ENCODE measurements around the gene MX2. TPM values are rescaled to one million over a fixed set of nuclear protein-coding genes. Genes with fewer than 3 reads are reported as not detected.

MX2 gene
- total and polyA plus RNA-seq, 9 of the 15 experiments (the other 6 are each of a cell fraction or from before 2014, with no cell fraction given): 0.10 to 0.95 (median 0.47) TPM; not detected in 1

GRCh38 chr21:41319273-41319672 lies 42.6 kb upstream of the MX2 start (continued):
- TF ChIP-seq, protein P1, sequence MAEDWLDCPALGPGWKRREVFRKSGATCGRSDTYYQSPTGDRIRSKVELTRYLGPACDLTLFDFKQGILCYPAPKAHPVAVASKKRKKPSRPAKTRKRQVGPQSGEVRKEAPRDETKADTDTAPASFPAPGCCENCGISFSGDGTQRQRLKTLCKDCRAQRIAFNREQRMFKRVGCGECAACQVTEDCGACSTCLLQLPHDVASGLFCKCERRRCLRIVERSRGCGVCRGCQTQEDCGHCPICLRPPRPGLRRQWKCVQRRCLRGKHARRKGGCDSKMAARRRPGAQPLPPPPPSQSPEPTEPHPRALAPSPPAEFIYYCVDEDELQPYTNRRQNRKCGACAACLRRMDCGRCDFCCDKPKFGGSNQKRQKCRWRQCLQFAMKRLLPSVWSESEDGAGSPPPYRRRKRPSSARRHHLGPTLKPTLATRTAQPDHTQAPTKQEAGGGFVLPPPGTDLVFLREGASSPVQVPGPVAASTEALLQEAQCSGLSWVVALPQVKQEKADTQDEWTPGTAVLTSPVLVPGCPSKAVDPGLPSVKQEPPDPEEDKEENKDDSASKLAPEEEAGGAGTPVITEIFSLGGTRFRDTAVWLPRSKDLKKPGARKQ (CRISPR knock-in tag; IDR thresholded peaks at IDR 0.05): no peak
- TF ChIP-seq ESRRB (CRISPR knock-in tag; IDR thresholded peaks at IDR 0.05; ENCODE audit: borderline replicate concordance) (no peak), RBM25 (IDR thresholded peaks at IDR 0.05; ENCODE audit: low read depth, low read length, severe bottlenecking) (no peak)

GRCh38 chr21:41321211-41321907 lies 40.5 kb upstream of the MX2 start:
- CTCF ChIA-PET (ENCODE audit: low intra/inter-chr PET ratio): no interaction called here
- Histone ChIP-seq H3K27me3 (ENCODE audit: control insufficient read depth in 2 of 2, insufficient read depth in 2 of 2, low read length in 2 of 2) (peaks cover 15 to 52% of the 10 kb centered on the region in 2 experiments; a peak in 3 of 5 replicates), H3K36me3 (ENCODE audit: control insufficient read depth, insufficient read depth, low read length) (no peaks in the 10 kb centered on the region), H3K4me1 (replicated peaks in 1 of 2; ENCODE audit: control insufficient read depth in 2 of 2, insufficient read depth in 2 of 2, low read length in 2 of 2) (peaks cover 0 to 5% of the 10 kb centered on the region in 2 experiments; a peak in 1 of 5 replicates), H3K4me3 (no peak overlapping the region), H3K4me2 (ENCODE audit: insufficient read depth, low read length) (no peak overlapping the region), H4K20me1 (replicated peaks; ENCODE audit: control insufficient read depth, insufficient read depth, low read length) (0 out of 2 replicates have a peak, but pooled peaks cover 5% of the 10 kb centered on the region), H3K9ac (ENCODE audit: insufficient read depth in 1 of 2, low read depth in 2 of 2, low read length in 2 of 2) (no peak overlapping the region), H3K27ac (ENCODE audit: extremely low read depth, low read depth, low read length) (no peak overlapping the region), H2AFZ (ENCODE audit: low read depth, low read length) (no peak overlapping the region), H3K9me1 (ENCODE audit: control insufficient read depth, insufficient read depth, low read length) (no peaks in the 10 kb centered on the region), H3K9me3 (replicated peaks; ENCODE audit: control insufficient read depth, insufficient read depth, low read depth, low read length) (no peaks in the 10 kb centered on the region), H3K79me2 (ENCODE audit: control insufficient read depth, insufficient read depth, low read length) (no peaks in the 10 kb centered on the region)
- intact Hi-C loops (cut with micrococcal nuclease): no loop called here
- under 1% methylated on average over 17 of the region's 20 CpGs for WGBS (ENCODE audit: insufficient coverage, low coverage, missing lambda C conversion rate)
- POLR2A ChIA-PET: no interaction called here
- DNase-seq (ENCODE audit: extremely low read depth in 1 of 4, low spot score in 3 of 4) (no peak), FAIRE-seq (no peak), ATAC-seq (no peak)
- no TSS peak for BruUV-seq (replicated peaks)
- in situ Hi-C loops (cut with MboI): no loop called here
- TF ChIP-seq, protein P2, sequence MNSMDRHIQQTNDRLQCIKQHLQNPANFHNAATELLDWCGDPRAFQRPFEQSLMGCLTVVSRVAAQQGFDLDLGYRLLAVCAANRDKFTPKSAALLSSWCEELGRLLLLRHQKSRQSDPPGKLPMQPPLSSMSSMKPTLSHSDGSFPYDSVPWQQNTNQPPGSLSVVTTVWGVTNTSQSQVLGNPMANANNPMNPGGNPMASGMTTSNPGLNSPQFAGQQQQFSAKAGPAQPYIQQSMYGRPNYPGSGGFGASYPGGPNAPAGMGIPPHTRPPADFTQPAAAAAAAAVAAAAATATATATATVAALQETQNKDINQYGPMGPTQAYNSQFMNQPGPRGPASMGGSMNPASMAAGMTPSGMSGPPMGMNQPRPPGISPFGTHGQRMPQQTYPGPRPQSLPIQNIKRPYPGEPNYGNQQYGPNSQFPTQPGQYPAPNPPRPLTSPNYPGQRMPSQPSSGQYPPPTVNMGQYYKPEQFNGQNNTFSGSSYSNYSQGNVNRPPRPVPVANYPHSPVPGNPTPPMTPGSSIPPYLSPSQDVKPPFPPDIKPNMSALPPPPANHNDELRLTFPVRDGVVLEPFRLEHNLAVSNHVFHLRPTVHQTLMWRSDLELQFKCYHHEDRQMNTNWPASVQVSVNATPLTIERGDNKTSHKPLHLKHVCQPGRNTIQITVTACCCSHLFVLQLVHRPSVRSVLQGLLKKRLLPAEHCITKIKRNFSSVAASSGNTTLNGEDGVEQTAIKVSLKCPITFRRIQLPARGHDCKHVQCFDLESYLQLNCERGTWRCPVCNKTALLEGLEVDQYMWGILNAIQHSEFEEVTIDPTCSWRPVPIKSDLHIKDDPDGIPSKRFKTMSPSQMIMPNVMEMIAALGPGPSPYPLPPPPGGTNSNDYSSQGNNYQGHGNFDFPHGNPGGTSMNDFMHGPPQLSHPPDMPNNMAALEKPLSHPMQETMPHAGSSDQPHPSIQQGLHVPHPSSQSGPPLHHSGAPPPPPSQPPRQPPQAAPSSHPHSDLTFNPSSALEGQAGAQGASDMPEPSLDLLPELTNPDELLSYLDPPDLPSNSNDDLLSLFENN (IDR thresholded peaks at IDR 0.05; ENCODE audit: low read depth in 2 of 2, low read length in 2 of 2): no peak
- TF ChIP-seq TEAD4 (IDR thresholded peaks at IDR 0.05; ENCODE audit: low read length) (no peak), TEAD4 (CRISPR knock-in tag; IDR thresholded peaks at IDR 0.05; ENCODE audit: borderline replicate concordance) (no peak), PHTF2 (CRISPR knock-in tag; IDR thresholded peaks at IDR 0.05) (no peak), BDP1 (IDR thresholded peaks at IDR 0.05; ENCODE audit: insufficient read depth, insufficient read length) (no peak), PHF8 (IDR thresholded peaks at IDR 0.05; ENCODE audit: borderline replicate concordance, low read length) (no peak), MIER1 (IDR thresholded peaks at IDR 0.05; ENCODE audit: low read depth) (no peak), CREB1 (IDR thresholded peaks at IDR 0.05) (no peak), CREB1 (CRISPR knock-in tag; IDR thresholded peaks at IDR 0.05) (no peak), U2AF1 (optimal IDR thresholded peaks at IDR 0.05; ENCODE audit: low read depth, low read length) (no peak), MXI1 (IDR thresholded peaks at IDR 0.05; ENCODE audit: low read depth, low read length) (no peak)
- TF ChIP-seq, protein P3, sequence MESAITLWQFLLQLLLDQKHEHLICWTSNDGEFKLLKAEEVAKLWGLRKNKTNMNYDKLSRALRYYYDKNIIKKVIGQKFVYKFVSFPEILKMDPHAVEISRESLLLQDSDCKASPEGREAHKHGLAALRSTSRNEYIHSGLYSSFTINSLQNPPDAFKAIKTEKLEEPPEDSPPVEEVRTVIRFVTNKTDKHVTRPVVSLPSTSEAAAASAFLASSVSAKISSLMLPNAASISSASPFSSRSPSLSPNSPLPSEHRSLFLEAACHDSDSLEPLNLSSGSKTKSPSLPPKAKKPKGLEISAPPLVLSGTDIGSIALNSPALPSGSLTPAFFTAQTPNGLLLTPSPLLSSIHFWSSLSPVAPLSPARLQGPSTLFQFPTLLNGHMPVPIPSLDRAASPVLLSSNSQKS (CRISPR knock-in tag; IDR thresholded peaks at IDR 0.05): no peak

All from K562 (cell line).